OCI-LY1 (cell line): ENCODE data around the gene TESK2.

Experiments
- EZH2 ChIP-seq: fragments of 200-600 bp; sonication (generic), shearing (Covaris generic); IDR thresholded peaks from 2 replicates; pipeline ENCODE4 v1.8.0; 2017; ENCODE audit warnings: borderline replicate concordance, mixed run types, mild to moderate bottlenecking, antibody characterized with exemption, low read length, moderate library complexity, mixed read lengths
- TF ChIP-seq, protein P1 (sequence below): fragments of 200-600 bp; sonication (generic), shearing (Covaris generic); IDR thresholded peaks from 2 replicates; pipeline ENCODE4 v1.5.1; 2017; ENCODE audit warnings: mild to moderate bottlenecking, antibody characterized with exemption, low read length, moderate library complexity, mixed read lengths

DNA sequence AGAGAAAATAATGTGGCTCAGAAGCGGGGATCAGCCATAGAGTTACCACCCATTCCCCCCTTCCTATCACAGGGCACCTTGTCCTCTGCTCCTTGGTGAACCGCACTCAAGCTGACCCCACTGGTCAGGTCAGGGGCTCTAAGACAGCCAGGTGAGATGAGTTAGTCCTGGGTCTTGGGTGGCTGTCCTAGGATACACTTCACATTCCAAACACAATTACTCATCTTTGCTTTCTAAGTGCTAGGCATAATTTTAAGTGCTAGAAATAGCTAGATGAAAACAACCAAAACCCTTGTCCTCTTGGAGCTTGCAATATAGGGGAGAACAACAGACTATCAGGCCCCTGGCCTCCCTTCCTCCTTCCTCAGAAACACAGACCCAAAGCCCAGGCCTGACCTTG lies 142.9 kb downstream of the TESK2 start:
- TF ChIP-seq, protein P1, sequence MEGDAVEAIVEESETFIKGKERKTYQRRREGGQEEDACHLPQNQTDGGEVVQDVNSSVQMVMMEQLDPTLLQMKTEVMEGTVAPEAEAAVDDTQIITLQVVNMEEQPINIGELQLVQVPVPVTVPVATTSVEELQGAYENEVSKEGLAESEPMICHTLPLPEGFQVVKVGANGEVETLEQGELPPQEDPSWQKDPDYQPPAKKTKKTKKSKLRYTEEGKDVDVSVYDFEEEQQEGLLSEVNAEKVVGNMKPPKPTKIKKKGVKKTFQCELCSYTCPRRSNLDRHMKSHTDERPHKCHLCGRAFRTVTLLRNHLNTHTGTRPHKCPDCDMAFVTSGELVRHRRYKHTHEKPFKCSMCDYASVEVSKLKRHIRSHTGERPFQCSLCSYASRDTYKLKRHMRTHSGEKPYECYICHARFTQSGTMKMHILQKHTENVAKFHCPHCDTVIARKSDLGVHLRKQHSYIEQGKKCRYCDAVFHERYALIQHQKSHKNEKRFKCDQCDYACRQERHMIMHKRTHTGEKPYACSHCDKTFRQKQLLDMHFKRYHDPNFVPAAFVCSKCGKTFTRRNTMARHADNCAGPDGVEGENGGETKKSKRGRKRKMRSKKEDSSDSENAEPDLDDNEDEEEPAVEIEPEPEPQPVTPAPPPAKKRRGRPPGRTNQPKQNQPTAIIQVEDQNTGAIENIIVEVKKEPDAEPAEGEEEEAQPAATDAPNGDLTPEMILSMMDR = no peak
- TF ChIP-seq EZH2 = no peak
